Measurements from ENCODE around the gene SIGLEC12. TPM values are rescaled to one million over a fixed set of nuclear protein-coding genes. Genes with fewer than 3 reads are reported as not detected.
"Not testable (repeated sequence)": the region's sequence is repeated elsewhere in the genome, so short reads cannot be mapped to it uniquely, and the experiment has no call there.

Gene SIGLEC12
- polyA plus RNA-seq, 3 donors, result not detected

DNA sequence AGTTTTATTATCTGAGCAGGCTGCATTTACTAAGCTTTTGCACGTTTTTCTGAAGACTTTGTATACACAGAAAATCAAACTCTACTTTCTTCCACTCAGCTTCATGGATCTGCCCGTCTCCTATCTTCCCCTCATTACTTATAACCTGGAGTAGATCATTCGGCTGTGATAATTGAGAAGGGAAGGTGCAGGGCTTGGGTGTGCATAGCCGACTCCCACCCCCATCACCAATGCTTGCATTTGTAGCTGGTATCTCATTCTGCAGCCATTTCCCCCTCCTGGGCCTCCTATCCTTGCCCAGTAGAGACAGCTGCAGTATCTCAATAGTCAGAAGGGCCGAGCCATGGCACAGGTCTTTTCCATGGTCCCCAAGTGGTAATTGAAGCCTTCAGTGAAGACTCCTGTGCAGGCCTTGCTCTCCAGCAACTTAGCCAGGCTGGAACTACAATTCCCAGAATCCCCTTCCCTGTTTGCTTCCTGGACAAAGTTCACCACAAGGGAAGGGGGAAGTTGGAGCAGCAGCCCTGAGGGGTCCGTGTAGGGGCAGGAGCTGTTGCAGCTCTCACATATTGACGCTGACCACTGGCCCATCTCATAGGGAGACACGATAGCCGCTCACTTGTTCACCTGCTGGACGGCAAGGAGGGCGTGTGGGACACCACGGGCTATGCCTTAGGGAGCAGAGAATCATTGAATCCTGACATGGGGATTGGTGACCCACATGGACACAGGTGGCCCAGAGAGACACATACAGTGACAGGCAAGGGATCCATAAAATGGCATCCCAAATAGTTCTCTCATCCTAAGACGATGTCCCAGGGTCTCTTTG, 41.2 kb downstream of the SIGLEC12 start:
- no peak for DNase-seq (ENCODE audit: low read depth in 3 of 3, low spot score in 2 of 3)

DNA sequence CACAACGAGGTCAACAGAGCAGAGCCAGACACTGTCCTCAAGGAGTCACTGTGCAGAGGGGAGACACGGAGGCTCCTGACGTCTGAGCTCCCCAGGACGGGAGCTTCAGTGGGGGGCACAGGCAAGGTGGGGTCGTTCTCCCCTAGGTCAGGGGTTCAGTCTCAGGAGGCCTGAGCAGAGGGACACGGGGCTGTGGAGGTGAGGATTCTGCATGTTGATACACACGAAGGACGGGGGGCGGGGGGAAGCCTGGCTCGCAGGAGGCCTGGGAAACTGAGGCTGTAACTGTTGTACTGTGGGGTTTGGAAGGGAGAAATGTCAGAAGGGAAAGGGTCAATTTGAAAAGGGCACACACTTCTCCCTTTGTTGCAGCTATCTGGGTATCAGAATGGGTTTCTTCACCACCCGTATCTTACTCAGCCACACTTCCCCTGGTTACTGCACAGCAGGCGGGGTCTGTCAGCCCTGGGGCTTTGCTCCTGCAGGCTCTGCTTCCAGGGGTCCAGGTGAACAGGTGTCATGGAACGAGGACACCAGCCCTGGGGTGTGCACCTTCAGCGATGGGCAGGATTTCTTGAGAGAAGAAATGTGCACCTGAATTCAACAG, 42.6 kb downstream of the SIGLEC12 start:
- no peak for DNase-seq (ENCODE audit: low read depth in 3 of 3, low spot score in 2 of 3)

DNA sequence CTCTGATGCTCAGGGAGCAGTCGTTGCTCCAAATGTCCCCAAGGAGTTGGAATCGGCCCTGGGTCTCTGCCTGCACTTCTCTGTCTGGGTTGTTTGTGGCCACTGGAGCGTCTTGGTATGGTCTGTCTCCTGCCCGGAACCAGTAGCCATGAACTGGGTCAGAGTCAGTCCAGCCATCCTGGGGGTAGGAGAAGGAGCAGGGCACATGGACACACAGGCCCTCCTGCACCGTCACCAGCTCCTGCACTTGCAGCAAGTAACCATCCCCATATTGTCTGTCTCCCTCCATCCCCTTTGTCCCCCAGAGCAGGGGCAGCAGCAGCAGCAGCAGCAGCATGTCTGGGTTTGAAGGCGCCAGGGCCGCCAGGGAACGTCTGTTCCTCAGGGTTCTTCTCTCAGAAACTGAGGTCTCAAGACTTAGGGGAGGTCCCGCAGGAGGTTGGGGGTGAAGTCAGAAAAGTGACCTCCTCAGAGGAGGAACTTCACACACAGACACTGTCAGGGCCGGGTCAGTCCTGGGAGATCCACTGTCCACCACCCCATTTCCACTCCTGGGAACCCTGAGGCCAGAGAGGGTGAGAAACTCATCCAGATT, 43.5 kb downstream of the SIGLEC12 start, which contains the start of gene SIGLEC8:
Gene SIGLEC8, minus strand, starts transcription at position 404 of the 595 bp plus-strand sequence. Its CDS starts 67 bp downstream, at position 337.
- no peak for DNase-seq (ENCODE audit: low read depth in 3 of 3, low spot score in 2 of 3)

DNA sequence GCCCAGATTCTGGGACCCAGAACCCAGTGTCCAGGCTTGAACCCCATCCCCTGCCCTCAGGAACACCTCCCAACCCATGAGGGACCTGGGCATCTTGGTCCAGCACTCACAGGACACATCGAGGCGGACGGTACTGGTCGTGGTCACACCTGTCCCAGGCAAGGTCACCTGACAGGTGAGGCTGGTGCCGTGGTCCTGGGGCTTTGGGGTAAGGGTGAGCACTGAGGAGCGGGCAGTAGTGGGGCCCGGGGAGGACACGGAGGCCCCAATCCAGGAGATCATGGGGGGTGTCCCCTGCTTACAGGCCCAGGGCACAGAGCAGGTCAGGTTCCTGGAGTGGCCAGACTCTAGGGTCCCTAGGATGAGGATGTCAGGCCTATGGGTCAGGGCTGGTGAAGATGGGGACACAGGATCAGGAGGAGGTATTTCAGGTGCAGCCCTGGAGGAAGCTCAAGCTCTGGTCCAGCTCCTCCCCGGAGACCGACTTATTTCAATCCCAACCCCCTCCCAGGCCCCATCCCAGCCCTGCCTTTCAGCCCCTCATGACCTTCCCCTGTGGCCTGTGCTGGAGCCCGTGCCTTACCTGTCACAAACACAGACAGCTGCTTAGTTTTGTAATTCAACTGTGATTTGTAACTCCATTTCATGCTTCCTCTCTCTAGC, 44.1 kb downstream of the SIGLEC12 start:
- DNase-seq (ENCODE audit: low read depth in 3 of 3, low spot score in 2 of 3), result no peak

DNA sequence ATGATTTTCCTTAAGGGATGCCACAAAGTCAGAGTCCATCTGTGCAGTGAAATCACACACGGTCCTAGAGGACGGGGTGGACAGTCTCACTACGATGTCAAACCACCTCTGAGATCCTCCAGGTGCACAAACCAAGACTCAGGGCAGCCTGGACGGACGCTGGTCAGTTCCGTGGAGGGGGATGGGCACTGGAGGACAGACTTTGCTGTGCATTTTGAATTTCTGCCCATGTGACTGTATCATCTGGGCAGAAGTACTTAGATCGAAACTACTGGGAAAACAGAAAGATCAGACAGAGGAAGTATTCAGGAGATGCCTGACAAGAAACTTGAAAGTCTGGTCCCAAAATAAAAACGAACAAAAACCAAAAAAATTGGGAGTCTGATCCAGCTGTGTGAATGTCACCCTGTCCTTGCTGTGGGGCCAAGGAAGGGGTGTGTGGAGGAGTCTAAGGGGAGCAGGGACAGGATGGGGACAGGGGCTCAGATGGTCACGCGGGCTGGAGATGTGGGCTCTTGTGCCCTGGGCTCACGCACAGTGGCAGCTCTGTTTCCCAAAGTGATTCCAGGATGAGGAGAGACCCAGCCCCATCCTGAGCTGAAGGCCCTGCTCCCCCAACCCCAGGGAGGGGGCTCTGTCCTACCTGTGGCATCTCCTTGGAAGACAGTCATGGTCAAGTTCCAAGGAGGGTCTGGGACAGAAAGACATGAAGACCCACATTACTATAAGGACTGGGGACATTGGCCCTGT, 44.9 kb downstream of the SIGLEC12 start:
- DNase-seq (ENCODE audit: low read depth in 3 of 3, low spot score in 2 of 3), result no peak

GRCh38 chr19:51450730-51451307, 50.8 kb downstream of the SIGLEC12 start:
- no peak for DNase-seq (ENCODE audit: low read depth in 3 of 3, low spot score in 2 of 3)

DNA sequence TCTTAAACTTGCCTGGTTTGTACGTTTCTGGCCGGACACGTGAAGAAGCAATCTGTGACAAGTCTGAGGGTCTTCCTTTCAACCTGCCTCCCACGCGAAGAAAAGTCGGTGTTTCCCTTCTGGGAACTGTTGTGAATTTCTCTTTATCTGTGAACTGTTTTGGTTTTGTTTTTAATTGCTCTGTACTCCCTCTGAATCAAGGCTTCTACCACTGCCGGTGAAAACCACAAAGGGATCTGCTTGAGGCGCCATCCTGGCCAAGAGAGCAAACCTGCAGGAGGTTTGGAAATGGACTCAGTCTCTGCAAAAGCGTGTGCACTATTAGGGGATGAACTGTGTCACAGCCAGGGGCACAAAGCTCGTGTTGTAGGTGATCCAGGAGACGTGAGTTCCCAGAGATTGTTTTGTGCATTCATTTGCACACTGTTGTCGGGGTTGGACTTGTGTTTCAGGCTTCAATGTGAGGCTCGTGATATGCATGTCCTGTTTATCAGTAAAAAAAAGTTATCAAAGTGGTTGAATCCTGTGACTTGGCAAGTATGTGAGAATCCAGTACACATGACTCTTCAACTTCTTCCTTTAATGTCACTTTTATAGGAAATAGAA, 53.1 kb downstream of the SIGLEC12 start:
- DNase-seq (ENCODE audit: low read depth in 3 of 3, low spot score in 2 of 3), result no peak

DNA sequence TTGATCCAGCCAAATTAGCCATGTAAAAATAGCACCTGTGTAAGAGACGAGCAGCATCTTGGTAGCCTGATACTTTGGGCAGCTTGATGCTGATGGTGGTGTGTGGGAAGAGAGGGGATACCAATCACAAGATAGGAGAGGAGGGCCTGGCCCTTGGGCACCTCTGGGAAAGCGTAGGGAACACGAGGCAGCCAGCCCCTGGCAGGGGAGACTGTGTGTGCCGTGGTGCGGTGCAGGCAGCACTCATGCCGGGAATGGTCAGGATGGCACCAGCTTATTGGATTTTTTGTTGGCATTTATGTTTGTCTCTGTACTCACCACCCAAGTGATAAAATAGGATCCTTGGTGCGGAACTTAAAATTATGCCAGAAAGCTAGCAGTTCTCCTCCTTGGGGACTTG, 53.6 kb downstream of the SIGLEC12 start:
- no peak for DNase-seq (ENCODE audit: low read depth in 3 of 3, low spot score in 2 of 3)

DNA sequence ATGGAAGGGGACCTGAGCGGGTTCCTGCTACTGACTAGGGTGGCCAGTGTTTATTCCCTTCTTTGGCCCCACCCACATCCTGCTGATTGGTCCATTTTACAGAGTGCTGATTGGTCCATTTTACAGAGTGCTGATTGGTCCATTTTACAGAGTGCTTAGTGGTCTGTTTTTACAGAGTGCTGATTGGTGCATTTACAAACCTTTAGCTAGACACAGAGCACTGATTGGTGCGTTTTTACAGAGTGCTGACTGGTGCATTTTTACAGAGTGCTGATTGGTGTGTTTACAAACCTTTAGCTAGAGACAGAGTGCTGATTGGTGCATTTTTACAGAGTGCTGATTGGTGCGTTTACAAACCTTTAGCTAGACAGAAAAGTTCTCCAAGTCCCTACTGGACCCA, 54.1 kb downstream of the SIGLEC12 start:
- not testable (repeated sequence) for DNase-seq (ENCODE audit: low read depth in 3 of 3, low spot score in 2 of 3)

DNA sequence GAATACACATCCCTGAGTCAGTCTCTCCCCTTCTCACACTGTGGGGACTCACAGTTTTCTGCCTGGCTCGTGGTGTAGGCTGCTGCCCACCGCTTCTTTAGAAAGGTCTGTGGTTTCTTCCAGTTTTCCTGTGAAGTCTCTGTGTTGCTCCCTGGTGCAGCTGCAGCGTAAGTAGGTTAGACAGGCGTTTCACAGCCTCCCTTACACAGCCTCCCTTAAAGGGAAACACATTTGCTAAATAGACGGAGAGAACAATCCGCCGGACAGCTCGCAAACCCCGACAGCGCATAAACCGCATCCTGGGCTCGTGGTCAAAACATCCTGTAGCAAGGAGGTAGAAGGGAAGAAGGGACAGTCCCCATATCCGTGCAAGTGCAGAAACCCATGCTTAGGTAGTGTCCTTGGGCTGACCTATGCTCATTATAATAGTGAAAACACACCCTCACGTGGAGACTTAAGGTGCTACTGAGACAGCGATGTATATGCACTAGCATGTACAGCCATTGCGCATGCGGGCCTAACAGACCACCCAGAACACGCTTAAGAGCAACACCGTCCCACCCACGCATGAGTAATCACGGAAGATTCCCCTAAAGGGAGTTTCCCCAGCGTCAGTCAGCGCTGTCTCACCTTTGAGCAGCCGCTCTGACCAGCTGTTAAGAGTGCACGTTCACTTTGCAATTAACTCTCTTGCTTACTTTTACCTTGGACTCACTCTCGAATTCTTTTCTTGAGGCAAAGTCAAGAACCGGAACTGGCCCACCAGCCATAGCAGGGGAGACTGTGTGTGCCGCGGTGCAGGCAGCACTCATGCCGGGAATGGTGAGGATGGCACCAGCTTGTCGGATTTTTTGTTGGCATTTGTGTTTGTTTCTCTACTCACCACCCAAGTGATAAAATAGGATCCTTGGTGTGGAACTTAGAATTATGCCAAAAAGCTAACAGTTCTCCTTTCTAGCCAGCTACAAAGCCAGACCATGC, 59.9 kb downstream of the SIGLEC12 start:
- no peak for DNase-seq (ENCODE audit: low read depth in 3 of 3, low spot score in 2 of 3)

Other genes with a start within 250 kb of the SIGLEC12 start
- gene IGLON5, start 190.2 kb downstream of the SIGLEC12 start, polyA plus RNA-seq (ENCODE audit: insufficient read length in 3 of 3), result 1 to 10 TPM; 2.7 to 3.7 (median 3.2) TPM
- 1 to 10 TPM; 3.5 to 4.4 (median 3.8) TPM for gene VSIG10L, start 159.7 kb downstream of the SIGLEC12 start, polyA plus RNA-seq (ENCODE audit: insufficient read length in 3 of 3)
- gene ETFB, start 135.4 kb downstream of the SIGLEC12 start, polyA plus RNA-seq (ENCODE audit: insufficient read length in 3 of 3), result 100 to 1,000 TPM; 123 to 149 (median 132) TPM
- gene CLDND2, start 132.8 kb downstream of the SIGLEC12 start, polyA plus RNA-seq (ENCODE audit: insufficient read length in 3 of 3), result 1 to 10 TPM in 1 of 3 donors, under 1 TPM in 2; 0.79 to 1.4 (median 0.80) TPM
- gene NKG7, start 129.1 kb downstream of the SIGLEC12 start, polyA plus RNA-seq (ENCODE audit: insufficient read length in 3 of 3), result 1 to 10 TPM; 1.2 to 2.0 (median 1.3) TPM
- gene LIM2, start 113.8 kb downstream of the SIGLEC12 start, polyA plus RNA-seq (ENCODE audit: insufficient read length in 3 of 3), result under 1 TPM; 0.18 to 0.40 (median 0.24) TPM
- gene C19orf84, start 111.2 kb downstream of the SIGLEC12 start, polyA plus RNA-seq (ENCODE audit: insufficient read length in 3 of 3), result under 1 TPM; 0.10 to 0.28 (median 0.20) TPM
- gene SIGLEC10, start 84.2 kb downstream of the SIGLEC12 start, polyA plus RNA-seq (ENCODE audit: insufficient read length in 3 of 3), result 1 to 10 TPM in 2 of 3 donors, under 1 TPM in 1; 0.82 to 1.1 (median 1.0) TPM
- not detected for gene SIGLEC8, start 43.3 kb downstream of the SIGLEC12 start, polyA plus RNA-seq (ENCODE audit: insufficient read length in 3 of 3)
- not detected for gene CEACAM18, start 23.3 kb downstream of the SIGLEC12 start, polyA plus RNA-seq (ENCODE audit: insufficient read length in 3 of 3)
- under 1 TPM; 0.07 to 0.42 (median 0.12) TPM for gene SIGLEC6, start 29.9 kb upstream of the SIGLEC12 start, polyA plus RNA-seq (ENCODE audit: insufficient read length in 3 of 3)
- gene ZNF175, start 69.5 kb upstream of the SIGLEC12 start, polyA plus RNA-seq (ENCODE audit: insufficient read length in 3 of 3), result 10 to 100 TPM; 16.4 to 19.7 (median 16.8) TPM
- gene SIGLEC5, start 128.6 kb upstream of the SIGLEC12 start, polyA plus RNA-seq (ENCODE audit: insufficient read length in 3 of 3), result under 1 TPM in 2 of 3 donors, not detected in 1; 0.48 to 0.51 TPM
- 1 to 10 TPM in 1 of 3 donors, under 1 TPM in 1, not detected in 1; 0.79 to 1.1 TPM for gene SIGLEC14, start 145.0 kb upstream of the SIGLEC12 start, polyA plus RNA-seq (ENCODE audit: insufficient read length in 3 of 3)
- 10 to 100 TPM; 11.6 to 15.5 (median 12.1) TPM for gene SPACA6, start 191.5 kb upstream of the SIGLEC12 start, polyA plus RNA-seq (ENCODE audit: insufficient read length in 3 of 3)
- gene HAS1, start 222.2 kb upstream of the SIGLEC12 start, polyA plus RNA-seq (ENCODE audit: insufficient read length in 3 of 3), result not detected